ENCODE measurements around the gene ABCC4. TPM values are rescaled to one million over a fixed set of nuclear protein-coding genes. Genes with fewer than 3 reads are reported as not detected.

ABCC4 gene, protein sequence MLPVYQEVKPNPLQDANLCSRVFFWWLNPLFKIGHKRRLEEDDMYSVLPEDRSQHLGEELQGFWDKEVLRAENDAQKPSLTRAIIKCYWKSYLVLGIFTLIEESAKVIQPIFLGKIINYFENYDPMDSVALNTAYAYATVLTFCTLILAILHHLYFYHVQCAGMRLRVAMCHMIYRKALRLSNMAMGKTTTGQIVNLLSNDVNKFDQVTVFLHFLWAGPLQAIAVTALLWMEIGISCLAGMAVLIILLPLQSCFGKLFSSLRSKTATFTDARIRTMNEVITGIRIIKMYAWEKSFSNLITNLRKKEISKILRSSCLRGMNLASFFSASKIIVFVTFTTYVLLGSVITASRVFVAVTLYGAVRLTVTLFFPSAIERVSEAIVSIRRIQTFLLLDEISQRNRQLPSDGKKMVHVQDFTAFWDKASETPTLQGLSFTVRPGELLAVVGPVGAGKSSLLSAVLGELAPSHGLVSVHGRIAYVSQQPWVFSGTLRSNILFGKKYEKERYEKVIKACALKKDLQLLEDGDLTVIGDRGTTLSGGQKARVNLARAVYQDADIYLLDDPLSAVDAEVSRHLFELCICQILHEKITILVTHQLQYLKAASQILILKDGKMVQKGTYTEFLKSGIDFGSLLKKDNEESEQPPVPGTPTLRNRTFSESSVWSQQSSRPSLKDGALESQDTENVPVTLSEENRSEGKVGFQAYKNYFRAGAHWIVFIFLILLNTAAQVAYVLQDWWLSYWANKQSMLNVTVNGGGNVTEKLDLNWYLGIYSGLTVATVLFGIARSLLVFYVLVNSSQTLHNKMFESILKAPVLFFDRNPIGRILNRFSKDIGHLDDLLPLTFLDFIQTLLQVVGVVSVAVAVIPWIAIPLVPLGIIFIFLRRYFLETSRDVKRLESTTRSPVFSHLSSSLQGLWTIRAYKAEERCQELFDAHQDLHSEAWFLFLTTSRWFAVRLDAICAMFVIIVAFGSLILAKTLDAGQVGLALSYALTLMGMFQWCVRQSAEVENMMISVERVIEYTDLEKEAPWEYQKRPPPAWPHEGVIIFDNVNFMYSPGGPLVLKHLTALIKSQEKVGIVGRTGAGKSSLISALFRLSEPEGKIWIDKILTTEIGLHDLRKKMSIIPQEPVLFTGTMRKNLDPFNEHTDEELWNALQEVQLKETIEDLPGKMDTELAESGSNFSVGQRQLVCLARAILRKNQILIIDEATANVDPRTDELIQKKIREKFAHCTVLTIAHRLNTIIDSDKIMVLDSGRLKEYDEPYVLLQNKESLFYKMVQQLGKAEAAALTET (N-terminal part only)
- 10.8 and 11.7 TPM in 2 replicates for total RNA-seq

DNA sequence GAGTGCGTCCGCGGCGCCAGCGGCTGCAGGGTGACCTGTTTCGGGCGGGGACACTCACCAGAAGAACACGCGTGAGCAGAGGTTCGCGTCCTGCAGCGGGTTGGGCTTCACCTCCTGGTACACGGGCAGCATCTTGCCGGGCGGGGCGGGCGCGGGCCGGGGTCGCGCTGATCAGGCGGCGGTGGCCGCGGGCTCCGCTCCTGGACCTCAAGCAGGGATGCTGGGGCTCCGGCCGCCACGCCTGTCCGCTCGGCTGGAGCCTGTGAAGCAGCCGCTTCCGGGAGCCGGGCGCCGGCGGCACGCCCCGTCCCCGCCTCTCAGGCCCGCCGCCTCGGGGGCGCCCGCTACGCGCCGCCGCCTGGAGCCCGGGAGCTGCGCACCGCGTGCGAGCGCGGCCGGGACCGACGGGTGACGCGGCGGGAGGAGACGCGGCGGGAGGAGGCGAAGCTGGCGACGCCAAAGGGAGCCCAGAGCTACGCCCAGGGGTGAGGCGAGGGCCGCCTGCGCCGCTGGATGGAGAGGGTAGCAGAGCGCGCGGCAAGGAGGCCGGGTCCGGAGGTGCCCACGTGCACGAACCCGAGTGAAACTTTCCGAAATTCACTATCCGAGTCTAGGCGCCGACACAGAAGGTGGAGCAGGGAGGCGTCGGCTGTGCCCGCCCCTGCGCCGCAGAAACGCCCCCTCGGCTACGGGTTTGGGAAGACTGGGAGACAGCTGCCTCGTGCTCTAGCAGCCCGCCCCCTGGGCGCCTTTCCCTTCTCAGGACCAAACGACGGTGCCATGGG, at the start of gene ABCC4:
Gene ABCC4 (minus strand): TSS at position 269 of the 785 bp plus-strand sequence. CDS start 137 bp downstream, at position 132.
- intact Hi-C loops (cut with micrococcal nuclease): loop anchor here (1.0 to 5.0 kb wide), 4 partner anchors 21 to 376 kb away; partner anchors contain the start of gene DNAJC3
- Mint-ChIP-seq H3K4me1 (peaks cover 26% of the 10 kb centered on the region), H3K4me3 (peak within 1 kb of the TSS; percentile 83), H3K9me3 (no peaks in the 10 kb centered on the region), H3K36me3 (ENCODE audit: low read depth) (no peaks in the 10 kb centered on the region), H3K27me3 (no peaks in the 10 kb centered on the region), H3K27ac (peak within 1 kb of the TSS; percentile 38)
- ATAC-seq (ENCODE audit: low read depth): peak; percentile 82
- peak; percentile 61 for DNase-seq
- TF ChIP-seq, protein P1, sequence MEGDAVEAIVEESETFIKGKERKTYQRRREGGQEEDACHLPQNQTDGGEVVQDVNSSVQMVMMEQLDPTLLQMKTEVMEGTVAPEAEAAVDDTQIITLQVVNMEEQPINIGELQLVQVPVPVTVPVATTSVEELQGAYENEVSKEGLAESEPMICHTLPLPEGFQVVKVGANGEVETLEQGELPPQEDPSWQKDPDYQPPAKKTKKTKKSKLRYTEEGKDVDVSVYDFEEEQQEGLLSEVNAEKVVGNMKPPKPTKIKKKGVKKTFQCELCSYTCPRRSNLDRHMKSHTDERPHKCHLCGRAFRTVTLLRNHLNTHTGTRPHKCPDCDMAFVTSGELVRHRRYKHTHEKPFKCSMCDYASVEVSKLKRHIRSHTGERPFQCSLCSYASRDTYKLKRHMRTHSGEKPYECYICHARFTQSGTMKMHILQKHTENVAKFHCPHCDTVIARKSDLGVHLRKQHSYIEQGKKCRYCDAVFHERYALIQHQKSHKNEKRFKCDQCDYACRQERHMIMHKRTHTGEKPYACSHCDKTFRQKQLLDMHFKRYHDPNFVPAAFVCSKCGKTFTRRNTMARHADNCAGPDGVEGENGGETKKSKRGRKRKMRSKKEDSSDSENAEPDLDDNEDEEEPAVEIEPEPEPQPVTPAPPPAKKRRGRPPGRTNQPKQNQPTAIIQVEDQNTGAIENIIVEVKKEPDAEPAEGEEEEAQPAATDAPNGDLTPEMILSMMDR (IDR thresholded peaks at IDR 0.05): no peak
- POLR2A ChIA-PET: no interaction called here
- CTCF ChIA-PET: interaction anchor here (0.8 to 2.3 kb wide), 5 partner anchors 75 to 112 kb away, joined by 3 to 13 read pairs (median 4); no protein-coding TSS in a partner anchor

GRCh38 chr13:95349267-95349666, 48.0 kb upstream of the ABCC4 start:
- TF ChIP-seq, protein P1 (IDR thresholded peaks at IDR 0.05): no peak
- DNase-seq (no peak), ATAC-seq (ENCODE audit: low read depth) (no peak)
- Mint-ChIP-seq H3K27ac (no peak overlapping the region), H3K4me1 (no peaks in the 10 kb centered on the region), H3K36me3 (ENCODE audit: low read depth) (no peaks in the 10 kb centered on the region), H3K4me3 (no peak overlapping the region), H3K9me3 (no peaks in the 10 kb centered on the region), H3K27me3 (peaks cover 3% of the 10 kb centered on the region)
- POLR2A ChIA-PET: interaction anchor here (0.7 kb wide), 1 partner anchor 18 kb away, joined by 4 read pairs; no protein-coding TSS in a partner anchor
- intact Hi-C loops (cut with micrococcal nuclease): no loop called here
- CTCF ChIA-PET: no interaction called here

GRCh38 chr13:95343944-95344343, 42.7 kb upstream of the ABCC4 start:
- no peak overlapping the region for H3K27ac Mint-ChIP-seq
- intact Hi-C loops (cut with micrococcal nuclease): no loop called here
- POLR2A ChIA-PET: no interaction called here
- no peaks in the 10 kb centered on the region for H3K4me1 Mint-ChIP-seq
- DNase-seq: no peak
- TF ChIP-seq, protein P1 (IDR thresholded peaks at IDR 0.05): no peak
- no peaks in the 10 kb centered on the region for H3K9me3 Mint-ChIP-seq
- H3K27me3 Mint-ChIP-seq: no peaks in the 10 kb centered on the region
- CTCF ChIA-PET: no interaction called here
- no peaks in the 10 kb centered on the region for H3K36me3 Mint-ChIP-seq (ENCODE audit: low read depth)
- no peak overlapping the region for H3K4me3 Mint-ChIP-seq
- no peak for ATAC-seq (ENCODE audit: low read depth)

GRCh38 chr13:95341441-95341840, 40.2 kb upstream of the ABCC4 start:
- intact Hi-C loops (cut with micrococcal nuclease): no loop called here
- H3K4me1 Mint-ChIP-seq: no peaks in the 10 kb centered on the region
- CTCF ChIA-PET: interaction anchor here (1.4 to 1.6 kb wide), 2 partner anchors 63 to 152 kb away, joined by 3 to 4 read pairs; no protein-coding TSS in a partner anchor
- DNase-seq: no peak
- TF ChIP-seq, protein P1 (IDR thresholded peaks at IDR 0.05): no peak
- H3K36me3 Mint-ChIP-seq (ENCODE audit: low read depth): no peaks in the 10 kb centered on the region
- H3K9me3 Mint-ChIP-seq: no peaks in the 10 kb centered on the region
- POLR2A ChIA-PET: interaction anchor here (0.6 kb wide), 1 partner anchor 17 kb away, joined by 5 read pairs; no protein-coding TSS in a partner anchor
- no peak overlapping the region for H3K4me3 Mint-ChIP-seq
- no peak for ATAC-seq (ENCODE audit: low read depth)
- no peak overlapping the region for H3K27ac Mint-ChIP-seq
- no peaks in the 10 kb centered on the region for H3K27me3 Mint-ChIP-seq
